Mesodermal cell (in vitro differentiated cells): Measurements from ENCODE around the gene IDS.
A peak's percentile ranks its signal among the peaks of the same experiment; 100 is the strongest.
"Not testable (repeated sequence)": the region's sequence is repeated elsewhere in the genome, so short reads cannot be mapped to it uniquely, and the experiment has no call there.

Source experiments
- H3K27ac ChIP-seq: 2 replicates; pipeline ENCODE4 v1.7.0; 2013; ENCODE audit warnings: mild to moderate bottlenecking, low read depth, low read length, moderate library complexity; ENCODE audit not compliant: severe bottlenecking
- H3K36me3 ChIP-seq: 2 replicates; pipeline ENCODE4 v1.7.1; 2013; ENCODE audit warnings: mild to moderate bottlenecking, low read length, moderate library complexity; ENCODE audit not compliant: control insufficient read depth, insufficient read depth
- H3K4me1 ChIP-seq: one replicate; pipeline ENCODE4 v1.7.1; 2013; ENCODE audit warnings: mild to moderate bottlenecking, low read length; ENCODE audit not compliant: insufficient read depth, control insufficient read depth, poor library complexity, severe bottlenecking
- H3K4me3 ChIP-seq: 2 replicates; pipeline ENCODE4 v1.7.0; 2013; ENCODE audit warnings: low read length, control low read depth, mild to moderate bottlenecking; ENCODE audit not compliant: insufficient read depth, poor library complexity, severe bottlenecking; ENCODE audit errors: extremely low read depth
- H3K9me3 ChIP-seq: 2 replicates; pipeline ENCODE4 v1.7.1; 2013; ENCODE audit warnings: mild to moderate bottlenecking, low read length, moderate library complexity; ENCODE audit not compliant: control insufficient read depth
- WGBS, 2 experiments: methylation state at CpG; one replicate each; pipeline ENCODE4 v1.1.5; 2013; ENCODE audit warnings: missing lambda C conversion rate in 2 of 2; ENCODE audit not compliant: insufficient coverage in 2 of 2; 5-methylcytosine and 5-hydroxymethylcytosine counted together

The IDS gene

DNA sequence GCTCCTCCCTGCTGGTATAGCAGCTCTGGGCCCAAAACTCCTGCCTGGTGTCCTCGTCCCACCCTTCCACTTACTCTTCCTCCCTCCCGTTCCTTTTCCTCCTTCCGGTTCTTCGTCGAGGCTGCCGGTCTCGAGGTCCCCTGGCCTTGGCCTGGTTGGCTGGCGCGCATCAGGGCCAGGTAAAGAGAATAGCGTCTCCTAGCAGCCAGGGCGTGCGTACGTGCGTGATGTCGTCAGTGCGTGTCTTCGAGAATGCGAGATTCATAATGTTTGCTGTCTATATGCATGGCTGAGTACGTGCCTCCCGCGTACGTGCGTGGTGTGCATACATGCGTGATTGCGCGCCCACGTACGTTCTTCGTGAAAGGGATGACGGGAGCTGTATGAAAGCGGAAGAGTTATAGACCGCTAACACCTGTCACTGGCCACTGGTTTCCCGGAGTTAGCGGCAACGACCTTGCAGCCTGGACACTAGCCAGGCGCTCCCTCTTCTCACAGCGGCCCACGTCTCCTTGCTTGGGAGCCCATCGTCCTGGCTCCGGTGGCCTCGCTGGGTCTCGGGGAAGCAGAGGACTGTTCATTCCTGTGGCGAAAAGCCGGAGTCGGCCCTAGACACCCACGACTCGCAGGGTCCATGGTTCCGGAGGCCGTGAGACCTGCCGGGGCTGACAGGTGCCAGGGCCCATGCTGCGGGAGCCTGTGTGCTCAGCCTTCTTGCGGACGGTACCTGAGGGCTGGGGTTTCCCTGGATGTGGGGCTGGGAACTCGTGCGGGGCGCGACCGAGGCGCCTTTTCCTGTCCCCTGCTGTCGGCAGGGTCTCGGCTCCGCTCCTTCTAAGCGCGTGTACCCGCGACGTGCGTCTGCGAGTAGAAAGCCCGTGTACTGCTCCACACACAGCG is 35.8 kb upstream of the IDS start, which contains the start of gene EOLA1:
Gene EOLA1 (plus strand): TSS at position 392 of the 900 bp plus-strand sequence. CDS start 4,619 bp downstream, outside the sequence.
- peak within 1 kb of the TSS; percentile 48 for H3K4me3 ChIP-seq
- no peaks in the 10 kb centered on the region for H3K9me3 ChIP-seq
- peak within 1 kb of the TSS; percentile 89 for H3K27ac ChIP-seq
- H3K36me3 ChIP-seq: no peaks in the 10 kb centered on the region
- H3K4me1 ChIP-seq: no peaks in the 10 kb centered on the region
- 0 to 1% methylated on average over 12 to 31 of the region's 71 CpGs for WGBS, 2 experiments

- H3K36me3 ChIP-seq: no peaks in the 10 kb centered on the region
- peak overlapping the region; percentile 48 for H3K4me3 ChIP-seq
- H3K27ac ChIP-seq: peak overlapping the region; percentile 89
- no peaks in the 10 kb centered on the region for H3K9me3 ChIP-seq
- 0% methylated on average over 2 of the region's 24 CpGs; no CpG with 5 or more reads in 1 of the 2 experiments for WGBS, 2 experiments
- no peaks in the 10 kb centered on the region for H3K4me1 ChIP-seq
These were observed 35.1 kb upstream of the IDS start for GRCh38 chrX:149540131-149540620.

- Histone ChIP-seq H3K4me1 (no peaks in the 10 kb centered on the region), H3K4me3 (peak overlapping the region; percentile 43), H3K27ac (peak overlapping the region; percentile 79), H3K9me3 (no peaks in the 10 kb centered on the region), H3K36me3 (no peaks in the 10 kb centered on the region)
- 0% methylated on average over 5 of the region's 34 CpGs; no CpG with 5 or more reads in 1 of the 2 experiments for WGBS, 2 experiments
These were observed 34.4 kb upstream of the IDS start for GRCh38 chrX:149539283-149540130.

DNA sequence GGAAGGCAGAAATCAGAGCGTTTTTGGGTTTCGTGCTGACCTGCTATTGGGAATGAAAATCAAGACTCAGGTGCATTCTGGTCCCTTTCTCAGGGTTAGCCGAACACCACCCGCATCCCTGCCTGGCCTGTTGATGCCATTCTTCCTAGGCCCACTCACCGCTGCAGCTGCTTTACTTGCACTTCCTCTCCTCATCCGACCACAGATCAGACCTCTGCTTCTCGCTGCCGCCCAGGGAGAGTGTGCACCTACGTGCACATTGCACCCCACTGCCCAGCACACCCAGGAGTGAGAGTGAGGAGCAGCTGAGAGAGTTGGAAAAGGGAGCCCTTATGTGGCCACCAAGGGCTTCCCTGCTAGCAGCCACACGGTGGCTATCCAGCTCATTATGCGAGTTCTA is 32.4 kb upstream of the IDS start:
- WGBS, 2 experiments: no CpG with 5 or more reads among the region's 11 CpGs
- H3K36me3 ChIP-seq, H3K4me3 ChIP-seq, H3K4me1 ChIP-seq, H3K27ac ChIP-seq, H3K9me3 ChIP-seq: not testable (repeated sequence)

GRCh38 chrX:149534926-149535602 is 30.0 kb upstream of the IDS start:
- 76 to 94% methylated on average over 2 to 3 of the region's 3 CpGs for WGBS, 2 experiments
- not testable (repeated sequence) for H3K27ac ChIP-seq, H3K36me3 ChIP-seq, H3K4me3 ChIP-seq, H3K4me1 ChIP-seq, H3K9me3 ChIP-seq

GRCh38 chrX:149533999-149534398 is 28.9 kb upstream of the IDS start:
- no CpG with 5 or more reads among the region's 11 CpGs for WGBS, 2 experiments

GRCh38 chrX:149532868-149533267 is 27.8 kb upstream of the IDS start:
- no CpG with 5 or more reads among the region's 3 CpGs for WGBS, 2 experiments
- not testable (repeated sequence) for H3K4me1 ChIP-seq, H3K27ac ChIP-seq, H3K36me3 ChIP-seq, H3K9me3 ChIP-seq, H3K4me3 ChIP-seq

More at GRCh38 chrX:149533999-149534398, 28.9 kb upstream of the IDS start:
- not testable (repeated sequence) for H3K4me1 ChIP-seq, H3K27ac ChIP-seq, H3K4me3 ChIP-seq, H3K36me3 ChIP-seq, H3K9me3 ChIP-seq

DNA sequence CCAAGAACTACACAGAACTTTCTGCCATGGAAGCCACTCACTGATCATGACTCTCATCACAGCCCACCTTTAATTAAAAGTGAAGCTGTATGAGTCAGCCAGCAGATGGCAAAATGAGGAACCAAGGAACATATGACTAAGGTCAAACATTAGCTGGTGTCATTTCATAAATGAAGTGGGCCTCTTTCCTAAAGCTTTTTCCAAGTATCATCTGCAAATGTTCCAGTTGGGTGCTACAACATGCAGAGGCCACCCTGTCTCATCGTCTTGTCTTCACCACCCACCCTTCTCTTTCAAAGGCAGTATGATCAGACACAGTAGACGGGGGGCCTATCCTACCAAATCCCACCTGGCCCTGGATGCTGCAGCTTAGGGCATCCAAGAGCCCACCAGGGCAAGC is 26.5 kb upstream of the IDS start:
- Histone ChIP-seq H3K27ac (no peak overlapping the region), H3K4me3 (no peak overlapping the region), H3K4me1 (no peaks in the 10 kb centered on the region), H3K9me3 (no peaks in the 10 kb centered on the region), H3K36me3 (no peaks in the 10 kb centered on the region)
- 83 to 89% methylated on average over 1 to 2 of the region's 2 CpGs for WGBS, 2 experiments

- no CpG with 5 or more reads among the region's 1 CpG for WGBS, 2 experiments
- Histone ChIP-seq H3K4me1 (no peaks in the 10 kb centered on the region), H3K36me3 (no peaks in the 10 kb centered on the region), H3K9me3 (no peaks in the 10 kb centered on the region), H3K4me3 (no peak overlapping the region), H3K27ac (no peak overlapping the region)
These were observed 23.3 kb upstream of the IDS start for GRCh38 chrX:149528381-149528780.

DNA sequence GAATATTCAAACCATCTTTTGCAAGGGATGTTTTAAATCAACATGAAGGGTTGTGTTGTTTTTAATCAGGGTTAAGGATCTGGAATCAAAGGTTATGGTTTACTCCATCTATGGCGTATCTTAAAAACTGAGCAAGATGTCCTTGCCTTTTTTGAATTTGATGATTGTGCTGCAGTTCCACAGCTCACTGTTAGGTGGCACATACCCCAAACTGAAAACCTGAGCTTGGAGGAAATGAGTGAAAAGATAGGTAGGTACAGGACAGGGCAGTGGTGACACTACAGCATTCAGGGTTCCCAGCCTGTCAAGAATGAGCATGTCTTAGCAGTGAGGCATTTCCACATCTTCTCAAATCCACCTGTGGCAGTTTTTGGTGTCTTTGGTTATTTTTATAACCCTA is 22.6 kb upstream of the IDS start:
- no peaks in the 10 kb centered on the region for H3K4me1 ChIP-seq
- no peaks in the 10 kb centered on the region for H3K36me3 ChIP-seq
- 86 to 100% methylated on average over 1 of the region's 1 CpG for WGBS, 2 experiments
- H3K4me3 ChIP-seq: no peak overlapping the region
- no peak overlapping the region for H3K27ac ChIP-seq
- H3K9me3 ChIP-seq: no peaks in the 10 kb centered on the region
